Progenitor cell of endocrine pancreas (in vitro differentiated cells): ENCODE data around the gene RGSL1. TPM values are rescaled to one million over a fixed set of nuclear protein-coding genes. Genes with fewer than 3 reads are reported as not detected.

Experiments used
- DNase-seq: peaks from one replicate; pipeline ENCODE4 v3.0.0; 2021; ENCODE audit warnings: low spot score; ENCODE audit not compliant: unreplicated experiment
- H3K27ac Mint-ChIP-seq: 2 replicates; pipeline ENCODE4 v1.8.0; 2021; ENCODE audit warnings: mild to moderate bottlenecking, moderate library complexity, mixed read lengths
- H3K27me3 Mint-ChIP-seq: 2 replicates; pipeline ENCODE4 v1.8.0; 2021; ENCODE audit warnings: mixed read lengths
- H3K36me3 Mint-ChIP-seq: 2 replicates; pipeline ENCODE4 v1.8.0; 2022; ENCODE audit warnings: mixed read lengths; ENCODE audit not compliant: insufficient read depth
- H3K4me1 Mint-ChIP-seq: 2 replicates; pipeline ENCODE4 v1.8.0; 2021; ENCODE audit warnings: low read depth, mixed read lengths
- H3K4me3 Mint-ChIP-seq: 2 replicates; pipeline ENCODE4 v1.8.0; 2021; ENCODE audit warnings: low read depth, mild to moderate bottlenecking, moderate library complexity, mixed read lengths
- H3K9me3 Mint-ChIP-seq: 2 replicates; pipeline ENCODE4 v1.8.0; 2021; ENCODE audit warnings: low read depth, mixed read lengths
- total RNA-seq: library from RNA; stranded (reverse); gene quantifications from 2 replicates; pipeline ENCODE4 v1.2.1, GENCODE V29; 2021
- TF ChIP-seq, protein P1 (sequence below): fragments of 200-600 bp; sonication (generic); IDR thresholded peaks from one replicate; pipeline ENCODE4 v1.5.0; 2021; ENCODE audit warnings: antibody characterized with exemption, mild to moderate bottlenecking; ENCODE audit not compliant: unreplicated experiment

The RGSL1 gene
- total RNA-seq, 1 donor from 2014 or later, result not detected

GRCh38 chr1:182568647-182569284 lies 118.8 kb downstream of the RGSL1 start:
- Mint-ChIP-seq H3K9me3 (peaks cover 3% of the 10 kb centered on the region), H3K27ac (no peak overlapping the region), H3K36me3 (no peaks in the 10 kb centered on the region), H3K4me1 (no peaks in the 10 kb centered on the region), H3K4me3 (no peak overlapping the region), H3K27me3 (no peaks in the 10 kb centered on the region)
- TF ChIP-seq, protein P1, sequence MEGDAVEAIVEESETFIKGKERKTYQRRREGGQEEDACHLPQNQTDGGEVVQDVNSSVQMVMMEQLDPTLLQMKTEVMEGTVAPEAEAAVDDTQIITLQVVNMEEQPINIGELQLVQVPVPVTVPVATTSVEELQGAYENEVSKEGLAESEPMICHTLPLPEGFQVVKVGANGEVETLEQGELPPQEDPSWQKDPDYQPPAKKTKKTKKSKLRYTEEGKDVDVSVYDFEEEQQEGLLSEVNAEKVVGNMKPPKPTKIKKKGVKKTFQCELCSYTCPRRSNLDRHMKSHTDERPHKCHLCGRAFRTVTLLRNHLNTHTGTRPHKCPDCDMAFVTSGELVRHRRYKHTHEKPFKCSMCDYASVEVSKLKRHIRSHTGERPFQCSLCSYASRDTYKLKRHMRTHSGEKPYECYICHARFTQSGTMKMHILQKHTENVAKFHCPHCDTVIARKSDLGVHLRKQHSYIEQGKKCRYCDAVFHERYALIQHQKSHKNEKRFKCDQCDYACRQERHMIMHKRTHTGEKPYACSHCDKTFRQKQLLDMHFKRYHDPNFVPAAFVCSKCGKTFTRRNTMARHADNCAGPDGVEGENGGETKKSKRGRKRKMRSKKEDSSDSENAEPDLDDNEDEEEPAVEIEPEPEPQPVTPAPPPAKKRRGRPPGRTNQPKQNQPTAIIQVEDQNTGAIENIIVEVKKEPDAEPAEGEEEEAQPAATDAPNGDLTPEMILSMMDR, result no peak
- no peak for DNase-seq

DNA sequence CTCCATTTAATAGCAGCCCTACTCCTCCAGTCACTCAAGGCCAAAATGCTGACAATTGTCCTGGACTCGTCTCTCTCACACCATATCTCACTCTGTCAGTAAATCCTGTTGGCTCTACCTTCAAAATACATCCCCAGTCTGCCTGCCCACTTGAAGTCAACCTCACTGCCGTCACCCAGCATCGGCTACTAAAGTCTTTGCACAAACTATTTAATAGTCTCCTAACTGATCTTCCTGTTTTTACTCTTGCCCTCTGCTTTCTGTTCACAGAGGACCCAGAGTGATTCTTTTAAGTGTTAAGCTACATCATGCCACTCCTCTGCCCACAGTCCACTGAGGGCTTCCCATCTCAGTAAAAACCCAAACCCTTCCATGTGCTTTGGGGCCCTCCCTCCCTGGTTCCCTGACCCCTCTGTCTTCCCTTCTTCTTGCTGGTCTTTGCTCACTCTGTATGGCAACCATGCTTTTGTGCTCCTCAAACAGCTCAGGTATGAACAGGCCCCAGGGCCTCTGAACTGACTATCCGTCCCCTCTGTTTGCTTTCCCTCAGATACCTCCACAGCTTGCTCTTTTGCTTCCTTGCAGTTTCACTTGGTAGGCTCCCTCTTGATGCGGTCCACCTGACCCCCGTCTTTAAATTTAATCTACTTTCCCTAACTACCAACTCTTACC lies 120.1 kb downstream of the RGSL1 start:
- Mint-ChIP-seq H3K36me3 (no peaks in the 10 kb centered on the region), H3K9me3 (peaks cover 3% of the 10 kb centered on the region), H3K4me1 (no peaks in the 10 kb centered on the region), H3K4me3 (no peak overlapping the region), H3K27ac (no peak overlapping the region), H3K27me3 (no peaks in the 10 kb centered on the region)
- TF ChIP-seq, protein P1, result no peak
- no peak for DNase-seq

GRCh38 chr1:182570611-182570970 lies 120.6 kb downstream of the RGSL1 start:
- H3K9me3 Mint-ChIP-seq, result no peaks in the 10 kb centered on the region
- no peaks in the 10 kb centered on the region for H3K27me3 Mint-ChIP-seq
- no peaks in the 10 kb centered on the region for H3K36me3 Mint-ChIP-seq
- no peak for DNase-seq
- no peak overlapping the region for H3K27ac Mint-ChIP-seq
- H3K4me3 Mint-ChIP-seq, result no peak overlapping the region
- TF ChIP-seq, protein P1, result no peak
- no peaks in the 10 kb centered on the region for H3K4me1 Mint-ChIP-seq

- H3K9me3 Mint-ChIP-seq, result no peaks in the 10 kb centered on the region
- no peaks in the 10 kb centered on the region for H3K4me1 Mint-ChIP-seq
- H3K27me3 Mint-ChIP-seq, result no peaks in the 10 kb centered on the region
- peaks cover 7% of the 10 kb centered on the region for H3K36me3 Mint-ChIP-seq
- TF ChIP-seq, protein P1, result no peak
- DNase-seq, result no peak
- H3K4me3 Mint-ChIP-seq, result no peak overlapping the region
- no peak overlapping the region for H3K27ac Mint-ChIP-seq
Measured at GRCh38 chr1:182574156-182574555, 124.2 kb downstream of the RGSL1 start.

DNA sequence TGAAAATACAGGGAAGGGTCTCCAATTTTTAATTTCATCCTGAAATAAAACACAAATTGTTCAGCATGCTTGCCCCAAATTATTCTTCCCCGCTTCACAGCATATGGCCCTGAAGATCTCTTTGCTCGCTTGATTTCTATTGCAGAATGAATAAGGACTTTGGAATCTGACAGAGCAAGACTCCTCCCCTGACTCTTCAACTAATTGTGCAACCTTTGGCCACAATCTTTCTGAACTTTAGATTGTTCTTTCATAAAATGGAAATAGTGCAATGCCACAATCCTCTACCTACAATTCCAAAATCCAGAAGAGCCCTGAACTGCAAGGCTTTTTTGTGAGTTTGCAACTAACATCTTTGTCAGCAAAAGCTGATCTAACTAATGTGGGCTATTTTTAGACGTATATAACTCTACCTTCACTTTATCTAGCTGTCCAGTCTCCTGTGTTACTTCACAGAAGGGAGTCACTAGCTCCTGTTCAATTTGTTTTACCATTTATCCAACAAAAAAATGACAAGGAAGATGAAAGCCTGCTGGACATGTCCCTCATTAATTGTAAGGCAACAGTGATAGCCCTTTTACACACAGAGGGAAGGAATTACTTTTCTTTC lies 125.7 kb downstream of the RGSL1 start:
- DNase-seq, result no peak
- TF ChIP-seq, protein P1, result no peak
- no peak overlapping the region for H3K4me3 Mint-ChIP-seq
- H3K9me3 Mint-ChIP-seq, result no peaks in the 10 kb centered on the region
- H3K36me3 Mint-ChIP-seq, result peaks cover 8% of the 10 kb centered on the region
- no peaks in the 10 kb centered on the region for H3K4me1 Mint-ChIP-seq
- H3K27me3 Mint-ChIP-seq, result no peaks in the 10 kb centered on the region
- H3K27ac Mint-ChIP-seq, result no peak overlapping the region
